ENCODE data around the gene UBE4B. TPM values are rescaled to one million over a fixed set of nuclear protein-coding genes. Genes with fewer than 3 reads are reported as not detected.

Gene UBE4B
- total and polyA plus RNA-seq, 10 of the 15 experiments (the other 5 are each of a cell fraction or from before 2014, with no cell fraction given) = 2.9 to 32.6 (median 20.7) TPM

- TF ChIP-seq MLLT1 (IDR thresholded peaks at IDR 0.05) (no peak), MEF2A (IDR thresholded peaks at IDR 0.05; ENCODE audit: insufficient read depth, low read depth, low read length) (no peak), PAX8 (IDR thresholded peaks at IDR 0.05) (no peak), MXI1 (IDR thresholded peaks at IDR 0.05; ENCODE audit: low read depth, low read length) (peak; percentile 97), ZNF384 (IDR thresholded peaks at IDR 0.05; ENCODE audit: borderline replicate concordance, low read depth, low read length) (no peak), ELK1 (IDR thresholded peaks at IDR 0.05; ENCODE audit: low read depth, low read length) (no peak), MYB (IDR thresholded peaks at IDR 0.05; ENCODE audit: borderline replicate concordance, low read depth, low read length) (no peak), NFXL1 (IDR thresholded peaks at IDR 0.05; ENCODE audit: borderline replicate concordance) (no peak), USF2 (IDR thresholded peaks at IDR 0.05; ENCODE audit: borderline replicate concordance, low read depth, low read length) (peak; percentile 85), RUNX3 (IDR thresholded peaks at IDR 0.05; ENCODE audit: low read length) (no peak; the same call in 1 of the 2 replicates), CBX3 (IDR thresholded peaks at IDR 0.05; ENCODE audit: borderline replicate concordance, low read depth) (no peak), EP300 (IDR thresholded peaks at IDR 0.05; ENCODE audit: borderline replicate concordance in 1 of 2, control insufficient read depth in 1 of 2, low read depth in 2 of 2, low read length in 2 of 2) (peak in 1 of 2 experiments; percentile 23; a peak in 1 of 4 replicates), SIX5 (IDR thresholded peaks at IDR 0.05; ENCODE audit: low read depth, low read length, severe bottlenecking) (no peak), STAT1 (conservative IDR thresholded peaks at IDR 0.05) (peak; percentile 66; the same call in 1 of the 2 replicates), SKIL (IDR thresholded peaks at IDR 0.05; ENCODE audit: low read depth, poor library complexity, severe bottlenecking) (no peak), HDAC6 (IDR thresholded peaks at IDR 0.05; ENCODE audit: unreplicated experiment) (no peak), NR2C2 (IDR thresholded peaks at IDR 0.05; ENCODE audit: borderline replicate concordance, control insufficient read depth, insufficient read length, low read depth) (no peak), REST (IDR thresholded peaks at IDR 0.05; ENCODE audit: low read depth, low read length) (no peak), TARDBP (IDR thresholded peaks at IDR 0.05; ENCODE audit: borderline replicate concordance) (no peak), NR2C1 (IDR thresholded peaks at IDR 0.05) (peak; percentile 47; the same call in 1 of the 2 replicates)
Measured at GRCh38 chr1:10032590-10033358, at the start of gene UBE4B (continued).
